DOHH2 (cell line): ENCODE measurements around the gene RNF112.

Source experiments
- H3F3A ChIP-seq: fragments of 200-600 bp; sonication (generic), shearing (Covaris generic); 2 replicates; pipeline ENCODE4 v1.6.0; 2016; ENCODE audit warnings: antibody characterized with exemption, mild to moderate bottlenecking; ENCODE audit not compliant: control insufficient read depth, insufficient read depth
- H3K27ac ChIP-seq: fragments of 200-600 bp; sonication (generic); 2 replicates; pipeline ENCODE4 v1.5.1; 2014; ENCODE audit warnings: low read depth, mild to moderate bottlenecking, low read length, moderate library complexity
- H3K27me3 ChIP-seq: fragments of 200-600 bp; sonication (generic); 2 replicates; pipeline ENCODE4 v1.6.1; 2014; ENCODE audit warnings: mild to moderate bottlenecking, low read length, mixed read lengths; ENCODE audit not compliant: control insufficient read depth
- H3K36me3 ChIP-seq: fragments of 200-600 bp; sonication (generic); 2 replicates; pipeline ENCODE4 v1.6.1; 2014; ENCODE audit warnings: mild to moderate bottlenecking, low read length, moderate library complexity, mixed read lengths; ENCODE audit not compliant: control insufficient read depth
- H3K4me1 ChIP-seq: fragments of 200-600 bp; sonication (generic); 2 replicates; pipeline ENCODE4 v1.6.1; 2014; ENCODE audit warnings: mild to moderate bottlenecking, low read length, mixed read lengths; ENCODE audit not compliant: control insufficient read depth
- H3K4me2 ChIP-seq: fragments of 200-600 bp; sonication (generic); 2 replicates; pipeline ENCODE4 v1.6.0; 2014; ENCODE audit warnings: mild to moderate bottlenecking, low read length, moderate library complexity
- H3K4me3 ChIP-seq: fragments of 200-600 bp; sonication (generic); 2 replicates; pipeline ENCODE4 v1.5.1; 2014; ENCODE audit warnings: mild to moderate bottlenecking, low read length, mixed read lengths
- H3K79me2 ChIP-seq: fragments of 200-600 bp; sonication (generic); 2 replicates; pipeline ENCODE4 v1.6.1; 2014; ENCODE audit warnings: mild to moderate bottlenecking, low read length, mixed read lengths; ENCODE audit not compliant: control insufficient read depth
- H3K9me2 ChIP-seq: fragments of 200-600 bp; sonication (generic); replicated peaks from 2 replicates; pipeline ENCODE4 v1.6.1; 2014; ENCODE audit warnings: mild to moderate bottlenecking, low read length, mixed read lengths; ENCODE audit not compliant: control insufficient read depth
- H3K9me3 ChIP-seq: fragments of 200-600 bp; sonication (generic); 2 replicates; pipeline ENCODE4 v1.6.1; 2014; ENCODE audit warnings: antibody characterized with exemption, low read length, mixed read lengths; ENCODE audit not compliant: control insufficient read depth, insufficient read depth
- H4K20me1 ChIP-seq: fragments of 200-600 bp; sonication (generic); 2 replicates; pipeline ENCODE4 v1.6.0; 2014; ENCODE audit warnings: low read depth, mild to moderate bottlenecking, antibody characterized with exemption, low read length, moderate library complexity; ENCODE audit not compliant: control insufficient read depth, insufficient read depth
- CTCF ChIP-seq: fragments of 200-600 bp; sonication (generic); IDR thresholded peaks from one replicate; pipeline ENCODE4 v1.5.1; 2014; ENCODE audit warnings: antibody characterized with exemption, mild to moderate bottlenecking, low read depth, low read length; ENCODE audit not compliant: poor library complexity, severe bottlenecking
- EZH2phosphoT487 ChIP-seq: fragments of 200-600 bp; sonication (generic); IDR thresholded peaks from 2 replicates; pipeline ENCODE4 v1.6.1; 2017; ENCODE audit warnings: borderline replicate concordance, mild to moderate bottlenecking, antibody characterized with exemption, low read length, moderate library complexity, mixed read lengths

RNF112 gene

GRCh38 chr17:19424934-19425868, 14.2 kb downstream of the RNF112 start:
- H3K27ac ChIP-seq: no peak overlapping the region
- no peak overlapping the region for H3K4me2 ChIP-seq
- no peaks in the 10 kb centered on the region for H3K4me1 ChIP-seq
- H3K79me2 ChIP-seq: no peaks in the 10 kb centered on the region
- H3K9me3 ChIP-seq: no peaks in the 10 kb centered on the region
- H3F3A ChIP-seq: no peaks in the 10 kb centered on the region
- H3K36me3 ChIP-seq: no peaks in the 10 kb centered on the region
- no peaks in the 10 kb centered on the region for H3K9me2 ChIP-seq
- no peaks in the 10 kb centered on the region for H4K20me1 ChIP-seq
- H3K4me3 ChIP-seq: no peak overlapping the region
- peaks cover 6% of the 10 kb centered on the region for H3K27me3 ChIP-seq
- no peak for TF ChIP-seq CTCF
- no peak for TF ChIP-seq EZH2phosphoT487

GRCh38 chr17:19426631-19427030, 15.6 kb downstream of the RNF112 start:
- no peaks in the 10 kb centered on the region for H3F3A ChIP-seq
- H3K27me3 ChIP-seq: peaks cover 6% of the 10 kb centered on the region
- no peak overlapping the region for H3K4me3 ChIP-seq
- H3K36me3 ChIP-seq: no peaks in the 10 kb centered on the region
- no peaks in the 10 kb centered on the region for H3K79me2 ChIP-seq
- no peaks in the 10 kb centered on the region for H3K4me1 ChIP-seq
- no peaks in the 10 kb centered on the region for H3K9me2 ChIP-seq
- TF ChIP-seq CTCF: no peak
- no peak for TF ChIP-seq EZH2phosphoT487
- H4K20me1 ChIP-seq: no peaks in the 10 kb centered on the region
- H3K4me2 ChIP-seq: no peak overlapping the region
- H3K9me3 ChIP-seq: no peaks in the 10 kb centered on the region
- H3K27ac ChIP-seq: no peak overlapping the region

- H3K9me3 ChIP-seq: no peaks in the 10 kb centered on the region
- H3K4me3 ChIP-seq: no peak overlapping the region
- H3K27me3 ChIP-seq: 0 out of 2 replicates have a peak, but pooled peaks cover 2% of the 10 kb centered on the region
- H3K27ac ChIP-seq: no peak overlapping the region
- H3K36me3 ChIP-seq: no peaks in the 10 kb centered on the region
- no peaks in the 10 kb centered on the region for H3K9me2 ChIP-seq
- TF ChIP-seq EZH2phosphoT487: no peak
- no peak for TF ChIP-seq CTCF
- no peaks in the 10 kb centered on the region for H3K79me2 ChIP-seq
- no peaks in the 10 kb centered on the region for H4K20me1 ChIP-seq
- no peak overlapping the region for H3K4me2 ChIP-seq
- no peaks in the 10 kb centered on the region for H3K4me1 ChIP-seq
- no peaks in the 10 kb centered on the region for H3F3A ChIP-seq
Observed at GRCh38 chr17:19431691-19432090, 20.7 kb downstream of the RNF112 start.
